SU-DHL-6 (cell line): ENCODE results near the gene UROS.

Experiments used
- H2AFZ ChIP-seq: fragments of 200-600 bp; sonication (generic); 2 replicates; pipeline ENCODE4 v1.6.1; 2014; ENCODE audit warnings: low read depth, mild to moderate bottlenecking, moderate library complexity, mixed read lengths, antibody characterized with exemption, low read length; ENCODE audit not compliant: severe bottlenecking
- H3F3A ChIP-seq: fragments of 200-600 bp; shearing (Covaris generic); 2 replicates; pipeline ENCODE4 v1.6.0; 2016; ENCODE audit warnings: antibody characterized with exemption, mild to moderate bottlenecking; ENCODE audit not compliant: insufficient read depth
- H3K27ac ChIP-seq: fragments of 200-600 bp; sonication (generic); 2 replicates; pipeline ENCODE4 v1.5.1; 2016; ENCODE audit warnings: low read depth, mild to moderate bottlenecking, low read length, moderate library complexity, mixed read lengths
- H3K27me3 ChIP-seq: fragments of 200-600 bp; sonication (generic), shearing (Covaris generic); 2 replicates; pipeline ENCODE4 v1.6.0; 2014; ENCODE audit warnings: mild to moderate bottlenecking, low read length
- H3K36me3 ChIP-seq: fragments of 200-600 bp; sonication (generic); 2 replicates; pipeline ENCODE4 v1.6.1; 2014; ENCODE audit warnings: mild to moderate bottlenecking, low read length, mixed read lengths
- H3K4me2 ChIP-seq: fragments of 300-600, 200-600 bp; shearing (Covaris generic), sonication (generic); 2 replicates; pipeline ENCODE4 v1.6.0; 2014; ENCODE audit warnings: low read length, low read depth, mild to moderate bottlenecking; ENCODE audit not compliant: poor library complexity, severe bottlenecking
- H3K4me3 ChIP-seq: fragments of 200-600 bp; sonication (generic); 2 replicates; pipeline ENCODE4 v1.5.1; 2014; ENCODE audit warnings: antibody characterized with exemption, low read length, mild to moderate bottlenecking, mixed read lengths; ENCODE audit not compliant: insufficient read depth, poor library complexity, severe bottlenecking
- H3K79me2 ChIP-seq: fragments of 200-600 bp; sonication (generic); 2 replicates; pipeline ENCODE4 v1.6.1; 2014; ENCODE audit warnings: mild to moderate bottlenecking, low read length, moderate library complexity; ENCODE audit not compliant: insufficient read depth
- H3K9ac ChIP-seq: fragments of 200-600 bp; sonication (generic); 2 replicates; pipeline ENCODE4 v1.7.0; 2014; ENCODE audit warnings: mild to moderate bottlenecking, low read length
- H3K9me2 ChIP-seq: fragments of 200-600 bp; sonication (generic); replicated peaks from 2 replicates; pipeline ENCODE4 v1.6.1; 2014; ENCODE audit warnings: low read length; ENCODE audit not compliant: insufficient read depth
- H3K9me3 ChIP-seq: fragments of 200-600 bp; sonication (generic); 2 replicates; pipeline ENCODE4 v1.6.1; 2014; ENCODE audit warnings: low read length, mixed read lengths; ENCODE audit not compliant: insufficient read depth
- H4K20me1 ChIP-seq: fragments of 200-600 bp; sonication (generic); 2 replicates; pipeline ENCODE4 v1.6.1; 2014; ENCODE audit warnings: low read depth, mild to moderate bottlenecking, antibody characterized with exemption, low read length, moderate library complexity, mixed read lengths
- EZH2phosphoT487 ChIP-seq: fragments of 200-600 bp; sonication (generic), shearing (Covaris generic); conservative IDR thresholded peaks from 2 replicates; pipeline ENCODE4 v1.6.1; 2018; ENCODE audit warnings: mild to moderate bottlenecking, antibody characterized with exemption, low read length, moderate library complexity, mixed read lengths
- TF ChIP-seq, protein P1 (sequence below): fragments of 200-600 bp; sonication (generic); IDR thresholded peaks from one replicate; pipeline ENCODE4 v1.5.1; 2017; ENCODE audit warnings: antibody characterized with exemption, mild to moderate bottlenecking, low read length, moderate library complexity; ENCODE audit not compliant: insufficient read depth, poor library complexity, severe bottlenecking

The UROS gene

DNA sequence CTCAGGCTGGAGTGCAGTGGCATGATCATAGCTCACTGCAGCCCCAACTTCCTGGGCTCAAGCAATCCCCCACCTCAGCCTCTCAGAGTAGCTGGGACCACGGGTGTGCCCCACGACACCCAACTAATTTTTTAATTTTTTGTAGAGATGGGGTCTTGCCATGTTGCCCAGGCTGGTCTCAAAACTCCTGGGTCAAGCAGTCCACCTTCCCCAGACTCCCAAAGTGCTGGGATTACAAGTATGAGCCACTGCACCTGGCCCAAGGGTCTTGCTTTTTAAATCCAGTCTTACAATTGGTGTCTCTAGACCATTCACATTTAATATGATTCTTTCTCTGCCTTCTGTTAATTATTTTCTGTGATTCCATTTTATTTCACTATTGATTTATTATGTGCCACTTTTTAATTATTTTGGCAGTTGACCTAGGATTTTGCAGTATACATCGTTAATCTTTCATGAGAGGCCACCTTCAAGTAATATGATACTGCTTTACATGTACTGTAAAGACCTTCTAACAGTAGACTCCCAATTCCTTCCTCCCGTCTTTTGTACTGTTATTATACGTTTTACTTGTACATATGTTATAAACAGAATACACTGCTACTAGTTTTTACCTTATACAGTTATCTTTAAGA is 66.1 kb downstream of the UROS start:
- Histone ChIP-seq H4K20me1 (no peaks in the 10 kb centered on the region), H3K79me2 (no peaks in the 10 kb centered on the region), H3K9ac (no peak overlapping the region), H3K27me3 (no peaks in the 10 kb centered on the region), H3F3A (no peaks in the 10 kb centered on the region), H3K4me3 (no peak overlapping the region), H3K9me2 (no peaks in the 10 kb centered on the region), H3K4me2 (no peak overlapping the region), H2AFZ (no peak overlapping the region), H3K9me3 (no peaks in the 10 kb centered on the region), H3K27ac (no peak overlapping the region), H3K36me3 (peaks cover 48% of the 10 kb centered on the region; the same call in 1 of the 2 replicates)
- TF ChIP-seq EZH2phosphoT487, result no peak
- TF ChIP-seq, protein P1, sequence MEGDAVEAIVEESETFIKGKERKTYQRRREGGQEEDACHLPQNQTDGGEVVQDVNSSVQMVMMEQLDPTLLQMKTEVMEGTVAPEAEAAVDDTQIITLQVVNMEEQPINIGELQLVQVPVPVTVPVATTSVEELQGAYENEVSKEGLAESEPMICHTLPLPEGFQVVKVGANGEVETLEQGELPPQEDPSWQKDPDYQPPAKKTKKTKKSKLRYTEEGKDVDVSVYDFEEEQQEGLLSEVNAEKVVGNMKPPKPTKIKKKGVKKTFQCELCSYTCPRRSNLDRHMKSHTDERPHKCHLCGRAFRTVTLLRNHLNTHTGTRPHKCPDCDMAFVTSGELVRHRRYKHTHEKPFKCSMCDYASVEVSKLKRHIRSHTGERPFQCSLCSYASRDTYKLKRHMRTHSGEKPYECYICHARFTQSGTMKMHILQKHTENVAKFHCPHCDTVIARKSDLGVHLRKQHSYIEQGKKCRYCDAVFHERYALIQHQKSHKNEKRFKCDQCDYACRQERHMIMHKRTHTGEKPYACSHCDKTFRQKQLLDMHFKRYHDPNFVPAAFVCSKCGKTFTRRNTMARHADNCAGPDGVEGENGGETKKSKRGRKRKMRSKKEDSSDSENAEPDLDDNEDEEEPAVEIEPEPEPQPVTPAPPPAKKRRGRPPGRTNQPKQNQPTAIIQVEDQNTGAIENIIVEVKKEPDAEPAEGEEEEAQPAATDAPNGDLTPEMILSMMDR, result no peak

DNA sequence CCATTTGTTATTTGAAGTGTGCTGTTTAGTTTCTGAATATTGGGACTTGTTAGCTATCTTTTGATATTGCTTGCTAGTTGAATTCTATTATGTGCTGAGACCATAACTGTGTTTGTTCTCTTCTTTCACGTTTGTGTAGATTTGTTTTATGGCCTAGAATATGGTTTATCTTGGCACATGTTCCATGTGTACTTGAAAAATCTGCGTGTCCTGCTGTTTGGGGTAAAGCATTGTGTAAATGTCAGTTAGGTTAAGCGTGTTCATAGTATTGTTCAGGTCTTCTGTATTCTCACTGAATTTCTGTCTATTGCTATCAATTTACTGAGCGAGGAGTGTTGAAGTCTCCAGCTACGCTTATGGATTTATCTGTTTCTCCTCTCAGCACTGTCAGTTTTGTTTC is 66.9 kb downstream of the UROS start:
- H3K79me2 ChIP-seq, result no peaks in the 10 kb centered on the region
- no peak overlapping the region for H3K27ac ChIP-seq
- no peaks in the 10 kb centered on the region for H3K9me3 ChIP-seq
- TF ChIP-seq, protein P1, result no peak
- no peak for TF ChIP-seq EZH2phosphoT487
- H3K4me3 ChIP-seq, result no peak overlapping the region
- no peaks in the 10 kb centered on the region for H3K9me2 ChIP-seq
- no peaks in the 10 kb centered on the region for H3K27me3 ChIP-seq
- H3F3A ChIP-seq, result no peaks in the 10 kb centered on the region
- peaks cover 43% of the 10 kb centered on the region; the same call in 1 of the 2 replicates for H3K36me3 ChIP-seq
- no peak overlapping the region for H3K9ac ChIP-seq
- no peak overlapping the region for H3K4me2 ChIP-seq
- H4K20me1 ChIP-seq, result no peaks in the 10 kb centered on the region
- H2AFZ ChIP-seq, result no peak overlapping the region

DNA sequence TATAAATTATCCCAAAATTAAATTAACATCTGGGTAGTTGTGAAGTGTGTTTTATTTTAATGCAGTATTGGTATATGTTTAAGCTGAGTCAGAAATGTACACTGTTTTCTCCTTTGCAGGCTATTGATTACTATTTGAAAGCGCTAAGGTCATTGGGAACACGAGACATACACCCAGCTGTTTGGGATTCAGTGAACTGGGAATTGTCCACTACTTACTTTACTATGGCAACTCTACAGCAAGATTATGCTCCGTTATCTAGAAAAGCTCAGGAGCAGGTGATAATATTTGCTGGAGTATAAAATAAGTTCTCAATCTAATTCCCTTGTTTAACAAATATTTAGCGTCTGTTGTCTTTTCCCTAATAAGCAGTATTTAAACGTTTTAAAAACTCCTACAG is 75.6 kb downstream of the UROS start:
- H3K4me2 ChIP-seq, result no peak overlapping the region
- H3K9me2 ChIP-seq, result no peaks in the 10 kb centered on the region
- no peaks in the 10 kb centered on the region for H3K9me3 ChIP-seq
- TF ChIP-seq, protein P1, result no peak
- TF ChIP-seq EZH2phosphoT487, result no peak
- no peak overlapping the region for H2AFZ ChIP-seq
- H3K4me3 ChIP-seq, result no peak overlapping the region
- no peaks in the 10 kb centered on the region for H4K20me1 ChIP-seq
- H3K27ac ChIP-seq, result no peak overlapping the region
- H3K79me2 ChIP-seq, result no peaks in the 10 kb centered on the region
- H3F3A ChIP-seq, result no peaks in the 10 kb centered on the region; the same call in 1 of the 2 replicates
- H3K9ac ChIP-seq, result no peak overlapping the region
- no peaks in the 10 kb centered on the region for H3K27me3 ChIP-seq
- H3K36me3 ChIP-seq, result peaks cover 49% of the 10 kb centered on the region
